GM12878 (cell line): Measurements from ENCODE around the gene CDR2. TPM values are rescaled to one million over a fixed set of nuclear protein-coding genes. Genes with fewer than 3 reads are reported as not detected.

Source experiments
- ATAC-seq: fragments of 200-7000 bp; cut with Tn5 transposase; 3 replicates; pipeline ENCODE4 v1.9.1; 2020; ENCODE audit warnings: mild to moderate bottlenecking, moderate library complexity
- BruUV-seq: library from RNA; stranded (reverse); fragments of 400-500 nt; replicated peaks from 2 replicates; lab custom pipeline; 2021; lab: Mats Ljungman, UMichigan
- CTCF ChIA-PET: fragments of 300-600 bp; sonication (Branson Sonifier 250); formaldehyde crosslinking; extraction: SDS; loops from one replicate; lab custom pipeline; 2021; ENCODE audit warnings: inconsistent platforms; lab: Yijun Ruan, JAX
- POLR2A ChIA-PET: fragments of 350-600 bp; formaldehyde crosslinking; extraction: SDS; loops from one replicate; lab custom pipeline; 2021; ENCODE audit warnings: inconsistent platforms; lab: Charles Lee
- RAD21 ChIA-PET: fragments of 300-600 bp; sonication (Branson Sonifier 250); formaldehyde crosslinking; loops from one replicate; lab custom pipeline; 2023; ENCODE audit warnings: antibody characterized with exemption; ENCODE audit not compliant: unreplicated experiment; lab: Charles Lee
- SMC1A ChIA-PET: fragments of 300-600 bp; sonication (Branson Sonifier 250); formaldehyde crosslinking; loops from one replicate; lab custom pipeline; 2023; ENCODE audit not compliant: unreplicated experiment, uncharacterized antibody; lab: Charles Lee
- DNase-seq: peaks from one replicate; pipeline ENCODE4 v3.0.0-alpha.2; 2011; ENCODE audit warnings: low read depth, low spot score
- FAIRE-seq: peaks from 3 replicates; lab custom pipeline; 2011; peaks lifted over from hg19 to GRCh38; lab: Jason Lieb, UNC
- H2AFZ ChIP-seq: 2 replicates; pipeline ENCODE4 v1.6.0; 2011; ENCODE audit warnings: low read depth, low read length, control low read depth; ENCODE audit not compliant: control insufficient read depth
- H3K27ac ChIP-seq: 2 replicates; pipeline ENCODE4 v1.5.1; 2011; ENCODE audit warnings: control low read depth; ENCODE audit not compliant: control insufficient read depth, insufficient read depth
- H3K27me3 ChIP-seq, 2 experiments: replicated peaks in 1 of 2; 2 replicates each; pipeline versions ENCODE4 v1.6.0 to v1.6.1; 2011; ENCODE audit warnings: low read length in 1 of 2; ENCODE audit not compliant: control insufficient read depth in 2 of 2, insufficient read depth in 2 of 2
- H3K36me3 ChIP-seq, 2 experiments: 2 replicates each; pipeline ENCODE4 v1.5.1; 2011; ENCODE audit warnings: low read length in 1 of 2; ENCODE audit not compliant: control insufficient read depth in 2 of 2, insufficient read depth in 2 of 2
- H3K4me1 ChIP-seq: 2 replicates; pipeline ENCODE4 v1.6.1; 2011; ENCODE audit warnings: mild to moderate bottlenecking, low read length, moderate library complexity, mixed read lengths; ENCODE audit not compliant: control insufficient read depth, insufficient read depth
- H3K4me2 ChIP-seq: 2 replicates; pipeline ENCODE4 v1.6.0; 2011; ENCODE audit warnings: control low read depth; ENCODE audit not compliant: control insufficient read depth, insufficient read depth
- H3K4me3 ChIP-seq: fragments of 200-600 bp; sonication (generic); 2 replicates; pipeline ENCODE4 v1.5.1; 2016
- H3K79me2 ChIP-seq: 2 replicates; pipeline ENCODE4 v1.6.0; 2011; ENCODE audit warnings: low read length; ENCODE audit not compliant: control insufficient read depth, insufficient read depth
- H3K9ac ChIP-seq: 2 replicates; pipeline ENCODE4 v1.8.0; 2011; ENCODE audit warnings: low read length, control low read depth, mixed read lengths; ENCODE audit not compliant: control insufficient read depth, insufficient read depth
- H3K9me3 ChIP-seq: replicated peaks from 3 replicates; pipeline ENCODE4 v1.5.1; 2011; ENCODE audit warnings: mild to moderate bottlenecking, low read length; ENCODE audit not compliant: control insufficient read depth, insufficient read depth
- H4K20me1 ChIP-seq: 2 replicates; pipeline ENCODE4 v1.6.0; 2011; ENCODE audit not compliant: control insufficient read depth, insufficient read depth
- BCL11A ChIP-seq: IDR thresholded peaks from 2 replicates; pipeline ENCODE4 v1.6.1; 2011; ENCODE audit warnings: low read depth, low read length
- CUX1 ChIP-seq: IDR thresholded peaks from 2 replicates; pipeline ENCODE4 v1.6.1; 2012; ENCODE audit warnings: improper control_type of control experiment, low read depth, low read length; ENCODE audit not compliant: insufficient replicate concordance
- ETV6 ChIP-seq, 2 experiments: fragments of 450-650 bp in 1 of 2; IDR thresholded peaks in 1 of 2; conservative IDR thresholded peaks in 1 of 2; 2 replicates each; pipeline ENCODE4 v1.6.1; 2014; ENCODE audit warnings: antibody characterized with exemption in 1 of 2, borderline replicate concordance in 1 of 2, low read depth in 1 of 2, mild to moderate bottlenecking in 1 of 2, moderate library complexity in 1 of 2
- GATAD2B ChIP-seq: fragments of 450-650 bp; conservative IDR thresholded peaks from 2 replicates; pipeline ENCODE4 v1.6.1; 2017; ENCODE audit warnings: low read depth, mild to moderate bottlenecking, moderate library complexity
- HDAC6 ChIP-seq: fragments of 200-600 bp; sonication (generic); IDR thresholded peaks from one replicate; pipeline ENCODE4 v1.8.0; 2017; ENCODE audit warnings: antibody characterized with exemption; ENCODE audit not compliant: unreplicated experiment
- NFIC ChIP-seq: IDR thresholded peaks from 2 replicates; pipeline ENCODE4 v1.6.1; 2012; ENCODE audit warnings: low read depth, mild to moderate bottlenecking, inconsistent platforms, low read length, moderate library complexity
- NFYB ChIP-seq: IDR thresholded peaks from 2 replicates; pipeline ENCODE4 v1.6.1; 2011; ENCODE audit warnings: low read depth, mild to moderate bottlenecking, low read length, improper control_type of control experiment, moderate library complexity; ENCODE audit not compliant: insufficient read depth
- NR2C2 ChIP-seq: IDR thresholded peaks from 2 replicates; pipeline ENCODE4 v1.6.1; 2011; ENCODE audit warnings: borderline replicate concordance, low read depth; ENCODE audit not compliant: control insufficient read depth, insufficient read length
- PML ChIP-seq: IDR thresholded peaks from 2 replicates; pipeline ENCODE4 v1.6.1; 2012; ENCODE audit warnings: low read length, inconsistent platforms
- RAD51 ChIP-seq: fragments of 450-650 bp; IDR thresholded peaks from 2 replicates; pipeline ENCODE4 v1.6.1; 2016; ENCODE audit warnings: moderate library complexity, mild to moderate bottlenecking, inconsistent platforms
- WRNIP1 ChIP-seq: IDR thresholded peaks from 2 replicates; pipeline ENCODE4 v1.6.1; 2011; ENCODE audit warnings: low read depth, low read length, improper control_type of control experiment, borderline replicate concordance
- ZBED1 ChIP-seq: IDR thresholded peaks from 2 replicates; pipeline ENCODE4 v1.6.1; 2016; ENCODE audit warnings: borderline replicate concordance
- WGBS: methylation state at CpG from one replicate; pipeline ENCODE4 v1.1.6; 2016; ENCODE audit warnings: low lambda C conversion rate; ENCODE audit not compliant: insufficient replicate concordance, insufficient coverage; ENCODE audit errors: missing lambda C conversion rate; 5-methylcytosine and 5-hydroxymethylcytosine counted together
- in situ Hi-C: fragments of 300-500 bp; cut with MboI; formaldehyde crosslinking; loops from 9 replicates; pipeline ENCODE4 v1.14.3; 2018; ENCODE audit warnings: mixed read lengths
- intact Hi-C: fragments of 100-400 bp; cut with micrococcal nuclease; formaldehyde crosslinking; loops from one replicate; pipeline ENCODE4 v1.14.2; 2022; ENCODE audit not compliant: unreplicated experiment
- polyA plus RNA-seq, 11 experiments: library from polyadenylated mRNA; depleted of rRNA in 4 of 11; unstranded in 6 of 11; stranded (reverse) in 5 of 11; fragments of >200 nt; fragmentation: Nextera tagmentation in 4 of 11; fragmentation: Illumina TruSeq in 1 of 11; extraction: Ambion mirVana in 4 of 11; extraction: Trizol in 1 of 11; gene quantifications; 1 replicate in 1 of 11; 2 replicates in 10 of 11; pipeline versions ENCODE4 v1.2.1 to v1.2.3, GENCODE V29; 2011 to 2016; ENCODE audit warnings: inconsistent platforms in 2 of 11, missing spikeins in 2 of 11, low read depth in 1 of 11
- total RNA-seq, 4 experiments: library from RNA; depleted of rRNA in 3 of 4; stranded (reverse); fragments of >200 nt in 3 of 4; fragmentation: Illumina TruSeq in 1 of 4; extraction: Trizol in 1 of 4; gene quantifications; 2 replicates each; pipeline versions ENCODE4 v1.2.1 to v1.2.3, GENCODE V29; 2013 to 2021

Gene CDR2
- total and polyA plus RNA-seq, 10 of the 15 experiments (the other 5 are each of a cell fraction or from before 2014, with no cell fraction given) = 4.8 to 24.3 (median 19.2) TPM

- ChIA-PET SMC1A (interaction anchor here (1.0 kb wide), 1 partner anchor 71 kb away, joined by 3 read pairs; no protein-coding TSS in a partner anchor), RAD21 (no interaction called here), POLR2A (no interaction called here), CTCF (no interaction called here)
- TF ChIP-seq NFIC = no peak
- no peak for TF ChIP-seq ETV6 (conservative IDR thresholded peaks at IDR 0.05 in 1 of 2, IDR thresholded peaks at IDR 0.05 in 1 of 2; ENCODE audit: borderline replicate concordance in 1 of 2, low read depth in 1 of 2)
- no peak for TF ChIP-seq GATAD2B
- no peak for TF ChIP-seq HDAC6
- TF ChIP-seq PML = no peak
- no peak for TF ChIP-seq CUX1
- TF ChIP-seq NR2C2 = no peak
- TF ChIP-seq BCL11A = no peak
- no peak for TF ChIP-seq RAD51
- TF ChIP-seq ZBED1 = no peak
- TF ChIP-seq WRNIP1 = no peak
- no peak for TF ChIP-seq NFYB
- in situ Hi-C loops = loop anchor here (25.0 kb wide), 1 partner anchor 148 kb away; no protein-coding TSS in a partner anchor
- H3K79me2 ChIP-seq = no peaks in the 10 kb centered on the region
- peaks cover 0 to 4% of the 10 kb centered on the region in 2 experiments; a peak in 1 of 4 replicates for H3K36me3 ChIP-seq
- no peak overlapping the region for H2AFZ ChIP-seq
- DNase-seq = no peak
- BruUV-seq = no TSS peak
- H3K9me3 ChIP-seq = no peaks in the 10 kb centered on the region
- FAIRE-seq = no peak
- intact Hi-C loops = no loop called here
- H3K9ac ChIP-seq = no peak overlapping the region
- H3K4me2 ChIP-seq = no peak overlapping the region
- WGBS = 93% methylated on average over 7 of the region's 7 CpGs
- H3K27me3 ChIP-seq = no peaks in the 10 kb centered on the region
- no peak for ATAC-seq
- no peak overlapping the region for H3K4me3 ChIP-seq
- no peak overlapping the region for H3K27ac ChIP-seq
- no peaks in the 10 kb centered on the region for H4K20me1 ChIP-seq
- H3K4me1 ChIP-seq = no peaks in the 10 kb centered on the region
Observed at GRCh38 chr16:22413819-22414218, 39.4 kb upstream of the CDR2 start.
